ENCODE data around the gene WDR44.

DNA sequence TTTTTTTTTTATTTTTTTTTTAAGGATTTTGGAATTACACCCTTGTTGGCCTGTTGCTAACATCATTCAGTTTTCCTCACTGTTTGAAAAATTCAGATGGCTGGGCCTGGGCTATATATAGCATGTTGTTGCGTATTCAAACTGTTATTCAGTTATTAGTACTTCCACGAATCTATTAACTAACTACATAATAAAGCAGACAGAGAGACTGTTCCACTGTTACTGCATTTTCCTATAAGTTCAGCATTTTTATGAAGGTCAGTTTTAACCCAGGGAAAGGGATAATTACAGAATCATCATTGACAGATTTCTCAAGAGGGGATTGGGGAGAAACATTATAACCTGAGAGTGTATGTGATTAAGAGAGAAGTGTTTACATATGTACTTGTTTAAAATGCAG, 152.8 kb downstream of the WDR44 start:
- no peak for TF ChIP-seq CTCF (IDR thresholded peaks at IDR 0.05; ENCODE audit: low read length)
- no peak for TF ChIP-seq EZH2 (optimal IDR thresholded peaks at IDR 0.05; ENCODE audit: low read depth, low read length)
- no peak for TF ChIP-seq EZH2phosphoT487 (IDR thresholded peaks at IDR 0.05; ENCODE audit: low read length)
